Hepatocyte (in vitro differentiated cells): ENCODE results near the gene POLR2L.

ENCODE experiments used
- CTCF ChIP-seq: fragments of 200-600 bp; sonication (generic); IDR thresholded peaks from 2 replicates; pipeline ENCODE4 v1.5.1; 2016; ENCODE audit warnings: antibody characterized with exemption, mild to moderate bottlenecking; ENCODE audit not compliant: poor library complexity
- EZH2 ChIP-seq: fragments of 200-600 bp; sonication (generic); IDR thresholded peaks from 2 replicates; pipeline ENCODE4 v1.6.1; 2016; ENCODE audit warnings: antibody characterized with exemption, mild to moderate bottlenecking, borderline replicate concordance

- peak; percentile 68 for TF ChIP-seq CTCF
- no peak for TF ChIP-seq EZH2
Measured at GRCh38 chr11:848380-848931, 6.1 kb upstream of the POLR2L start.
